ENCODE data around the gene RHOBTB1.
"Not testable (repeated sequence)": the region's sequence is repeated elsewhere in the genome, so short reads cannot be mapped to it uniquely, and the experiment has no call there.

RHOBTB1 gene

GRCh38 chr10:60868946-60869345 is 75.0 kb downstream of the RHOBTB1 start:
- no peak overlapping the region for H3K27ac Mint-ChIP-seq
- H3K4me3 Mint-ChIP-seq = no peak overlapping the region
- H3K4me1 Mint-ChIP-seq = no peaks in the 10 kb centered on the region
- no peaks in the 10 kb centered on the region for H3K9me3 Mint-ChIP-seq
- H3K27me3 Mint-ChIP-seq = no peaks in the 10 kb centered on the region
- CTCF ChIA-PET = no interaction called here
- DNase-seq = no peak
- no peaks in the 10 kb centered on the region for H3K36me3 Mint-ChIP-seq

- Mint-ChIP-seq H3K27me3 (peaks cover 10% of the 10 kb centered on the region), H3K9me3 (no peaks in the 10 kb centered on the region), H3K4me1 (no peaks in the 10 kb centered on the region), H3K4me3 (no peak overlapping the region), H3K36me3 (no peaks in the 10 kb centered on the region), H3K27ac (no peak overlapping the region)
- no peak for DNase-seq
- CTCF ChIA-PET = no interaction called here
Observed at GRCh38 chr10:60865198-60865783, 78.7 kb downstream of the RHOBTB1 start.

GRCh38 chr10:60863796-60864195 is 80.2 kb downstream of the RHOBTB1 start:
- no peak overlapping the region for H3K27ac Mint-ChIP-seq
- peaks cover 10% of the 10 kb centered on the region for H3K27me3 Mint-ChIP-seq
- no peak overlapping the region for H3K4me3 Mint-ChIP-seq
- CTCF ChIA-PET = no interaction called here
- no peaks in the 10 kb centered on the region for H3K4me1 Mint-ChIP-seq
- H3K9me3 Mint-ChIP-seq = no peaks in the 10 kb centered on the region
- no peaks in the 10 kb centered on the region for H3K36me3 Mint-ChIP-seq
- DNase-seq = no peak

- no peak for DNase-seq
- H3K27me3 Mint-ChIP-seq = peaks cover 10% of the 10 kb centered on the region
- H3K36me3 Mint-ChIP-seq = no peaks in the 10 kb centered on the region
- no peak overlapping the region for H3K27ac Mint-ChIP-seq
- CTCF ChIA-PET = no interaction called here
- H3K4me1 Mint-ChIP-seq = no peaks in the 10 kb centered on the region
- H3K4me3 Mint-ChIP-seq = no peak overlapping the region
- no peaks in the 10 kb centered on the region for H3K9me3 Mint-ChIP-seq
Observed at GRCh38 chr10:60862517-60862916, 81.5 kb downstream of the RHOBTB1 start.

- Mint-ChIP-seq H3K9me3 (no peaks in the 10 kb centered on the region), H3K4me1 (no peaks in the 10 kb centered on the region), H3K27me3 (peaks cover 7% of the 10 kb centered on the region), H3K4me3 (no peak overlapping the region), H3K27ac (no peak overlapping the region), H3K36me3 (no peaks in the 10 kb centered on the region)
- DNase-seq = no peak
- CTCF ChIA-PET = no interaction called here
Observed at GRCh38 chr10:60856405-60856804, 87.6 kb downstream of the RHOBTB1 start.

GRCh38 chr10:60853637-60854036 is 90.3 kb downstream of the RHOBTB1 start:
- H3K9me3 Mint-ChIP-seq = no peaks in the 10 kb centered on the region
- no peak overlapping the region for H3K4me3 Mint-ChIP-seq
- no peaks in the 10 kb centered on the region for H3K36me3 Mint-ChIP-seq
- DNase-seq = no peak
- H3K27me3 Mint-ChIP-seq = peaks cover 7% of the 10 kb centered on the region
- no peak overlapping the region for H3K27ac Mint-ChIP-seq
- H3K4me1 Mint-ChIP-seq = no peaks in the 10 kb centered on the region
- CTCF ChIA-PET = no interaction called here

GRCh38 chr10:60853107-60853506 is 90.9 kb downstream of the RHOBTB1 start:
- no peaks in the 10 kb centered on the region for H3K4me1 Mint-ChIP-seq
- no peaks in the 10 kb centered on the region for H3K9me3 Mint-ChIP-seq
- DNase-seq = no peak
- H3K27me3 Mint-ChIP-seq = peaks cover 7% of the 10 kb centered on the region
- CTCF ChIA-PET = no interaction called here
- no peaks in the 10 kb centered on the region for H3K36me3 Mint-ChIP-seq
- no peak overlapping the region for H3K4me3 Mint-ChIP-seq
- H3K27ac Mint-ChIP-seq = no peak overlapping the region

- peaks cover 7% of the 10 kb centered on the region for H3K27me3 Mint-ChIP-seq
- no peak for DNase-seq
- H3K27ac Mint-ChIP-seq = no peak overlapping the region
- CTCF ChIA-PET = no interaction called here
- no peaks in the 10 kb centered on the region for H3K36me3 Mint-ChIP-seq
- H3K9me3 Mint-ChIP-seq = no peaks in the 10 kb centered on the region
- no peaks in the 10 kb centered on the region for H3K4me1 Mint-ChIP-seq
- no peak overlapping the region for H3K4me3 Mint-ChIP-seq
Observed at GRCh38 chr10:60849740-60850139, 94.2 kb downstream of the RHOBTB1 start.

GRCh38 chr10:60849217-60849616 is 94.8 kb downstream of the RHOBTB1 start:
- H3K4me3 Mint-ChIP-seq = no peak overlapping the region
- peaks cover 10% of the 10 kb centered on the region for H3K27me3 Mint-ChIP-seq
- no peaks in the 10 kb centered on the region for H3K36me3 Mint-ChIP-seq
- no peaks in the 10 kb centered on the region for H3K4me1 Mint-ChIP-seq
- DNase-seq = no peak
- H3K27ac Mint-ChIP-seq = no peak overlapping the region
- H3K9me3 Mint-ChIP-seq = no peaks in the 10 kb centered on the region
- CTCF ChIA-PET = no interaction called here

- H3K4me1 Mint-ChIP-seq = no peaks in the 10 kb centered on the region
- H3K4me3 Mint-ChIP-seq = no peak overlapping the region
- no peaks in the 10 kb centered on the region for H3K9me3 Mint-ChIP-seq
- peaks cover 14% of the 10 kb centered on the region for H3K27me3 Mint-ChIP-seq
- CTCF ChIA-PET = no interaction called here
- no peak overlapping the region for H3K27ac Mint-ChIP-seq
- no peak for DNase-seq
- no peaks in the 10 kb centered on the region for H3K36me3 Mint-ChIP-seq
Observed at GRCh38 chr10:60848680-60849079, 95.3 kb downstream of the RHOBTB1 start.

GRCh38 chr10:60848126-60848525 is 95.9 kb downstream of the RHOBTB1 start:
- DNase-seq = no peak
- H3K4me1 Mint-ChIP-seq = no peaks in the 10 kb centered on the region
- no peaks in the 10 kb centered on the region for H3K9me3 Mint-ChIP-seq
- no peak overlapping the region for H3K27ac Mint-ChIP-seq
- CTCF ChIA-PET = no interaction called here
- H3K27me3 Mint-ChIP-seq = peaks cover 11% of the 10 kb centered on the region
- no peak overlapping the region for H3K4me3 Mint-ChIP-seq
- no peaks in the 10 kb centered on the region for H3K36me3 Mint-ChIP-seq

- H3K9me3 Mint-ChIP-seq = no peaks in the 10 kb centered on the region
- H3K27me3 Mint-ChIP-seq = peaks cover 7% of the 10 kb centered on the region
- no peaks in the 10 kb centered on the region for H3K4me1 Mint-ChIP-seq
- DNase-seq = no peak
- H3K27ac Mint-ChIP-seq = no peak overlapping the region
- H3K36me3 Mint-ChIP-seq = no peaks in the 10 kb centered on the region
- CTCF ChIA-PET = no interaction called here
- H3K4me3 Mint-ChIP-seq = no peak overlapping the region
Observed at GRCh38 chr10:60846173-60846572, 97.8 kb downstream of the RHOBTB1 start.

- H3K27ac Mint-ChIP-seq = no peak overlapping the region
- peaks cover 7% of the 10 kb centered on the region for H3K27me3 Mint-ChIP-seq
- DNase-seq = no peak
- H3K4me3 Mint-ChIP-seq = no peak overlapping the region
- no peaks in the 10 kb centered on the region for H3K36me3 Mint-ChIP-seq
- no peaks in the 10 kb centered on the region for H3K9me3 Mint-ChIP-seq
- CTCF ChIA-PET = no interaction called here
- H3K4me1 Mint-ChIP-seq = no peaks in the 10 kb centered on the region
Observed at GRCh38 chr10:60845038-60845437, 98.9 kb downstream of the RHOBTB1 start.

GRCh38 chr10:60842694-60843093 is 101.3 kb downstream of the RHOBTB1 start:
- Mint-ChIP-seq H3K36me3 (no peaks in the 10 kb centered on the region), H3K27ac (no peak overlapping the region), H3K9me3 (no peaks in the 10 kb centered on the region), H3K27me3 (peaks cover 11% of the 10 kb centered on the region), H3K4me3 (no peak overlapping the region), H3K4me1 (no peaks in the 10 kb centered on the region)
- CTCF ChIA-PET = interaction anchor here (0.6 kb wide), 1 partner anchor 12 kb away, joined by 4 read pairs; no protein-coding TSS in a partner anchor
- no peak for DNase-seq

GRCh38 chr10:60841227-60841626 is 102.8 kb downstream of the RHOBTB1 start:
- H3K9me3 Mint-ChIP-seq, H3K36me3 Mint-ChIP-seq, H3K4me1 Mint-ChIP-seq, H3K27ac Mint-ChIP-seq, CTCF ChIA-PET, DNase-seq, H3K4me3 Mint-ChIP-seq: not testable (repeated sequence)
- peaks cover 11% of the 10 kb centered on the region for H3K27me3 Mint-ChIP-seq

GRCh38 chr10:60835049-60835448 is 108.9 kb downstream of the RHOBTB1 start:
- Mint-ChIP-seq H3K4me1 (no peaks in the 10 kb centered on the region), H3K27ac (no peak overlapping the region)
- CTCF ChIA-PET = no interaction called here

More at GRCh38 chr10:60835049-60835448, 108.9 kb downstream of the RHOBTB1 start:
- no peak overlapping the region for H3K4me3 Mint-ChIP-seq
- peaks cover 4% of the 10 kb centered on the region for H3K27me3 Mint-ChIP-seq
- H3K36me3 Mint-ChIP-seq = no peaks in the 10 kb centered on the region
- no peaks in the 10 kb centered on the region for H3K9me3 Mint-ChIP-seq
- DNase-seq = no peak

Measured in activated naive CD4-positive, alpha-beta T cell treated with anti-CD3 and anti-CD28 coated beads, Interleukin-2, amount 10 ng/mL, durations not matched to agents 7 days and 5 days (primary cell).